Right atrium auricular region (tissue), 2 donors: Measurements from ENCODE around the gene SYNPO2. TPM values are rescaled to one million over a fixed set of nuclear protein-coding genes. Genes with fewer than 3 reads are reported as not detected.

Experiments
- DNase-seq: peaks from one replicate; pipeline ENCODE4 v3.0.0-alpha.2; 2019; ENCODE audit warnings: low spot score
- H3K27ac ChIP-seq, 2 donors: fragments of 200-600 bp; sonication (generic); 1 replicate in 1 of 2; 2 replicates in 1 of 2; pipeline ENCODE4 v1.5.1; 2016 to 2019
- H3K27me3 ChIP-seq, 2 donors: fragments of 200-600 bp; sonication (generic); one replicate each; pipeline versions ENCODE4 v1.5.1 to v1.6.0; 2017 to 2019
- H3K36me3 ChIP-seq: fragments of 200-600 bp; sonication (generic); one replicate; pipeline ENCODE4 v1.5.1; 2016
- H3K4me1 ChIP-seq, 2 donors: fragments of 200-600 bp; sonication (generic); one replicate each; pipeline versions ENCODE4 v1.5.1 to v1.6.0; 2017 to 2019
- H3K4me3 ChIP-seq, 2 donors: fragments of 200-600 bp; sonication (generic); 1 replicate in 1 of 2; 2 replicates in 1 of 2; pipeline ENCODE4 v1.5.1; 2017 to 2019; ENCODE audit warnings: mild to moderate bottlenecking in 1 of 2, moderate library complexity in 1 of 2
- H3K9me3 ChIP-seq, 2 donors: fragments of 200-600 bp; sonication (generic); one replicate each; pipeline ENCODE4 v1.5.1; 2019
- total RNA-seq, 2 donors: library from RNA; depleted of rRNA; stranded (reverse); fragments of >200 nt; gene quantifications; one replicate each; pipeline ENCODE4 v1.1.0, GENCODE V29; 2016
- TF ChIP-seq, protein P1 (sequence below), 2 donors: fragments of 200-600 bp; sonication (generic); IDR thresholded peaks; one replicate each; pipeline ENCODE4 v1.5.1; 2019; ENCODE audit warnings: antibody characterized with exemption in 2 of 2

Gene SYNPO2
- total RNA-seq, 2 donors from 2014 or later: 85.3 to 152 TPM

DNA sequence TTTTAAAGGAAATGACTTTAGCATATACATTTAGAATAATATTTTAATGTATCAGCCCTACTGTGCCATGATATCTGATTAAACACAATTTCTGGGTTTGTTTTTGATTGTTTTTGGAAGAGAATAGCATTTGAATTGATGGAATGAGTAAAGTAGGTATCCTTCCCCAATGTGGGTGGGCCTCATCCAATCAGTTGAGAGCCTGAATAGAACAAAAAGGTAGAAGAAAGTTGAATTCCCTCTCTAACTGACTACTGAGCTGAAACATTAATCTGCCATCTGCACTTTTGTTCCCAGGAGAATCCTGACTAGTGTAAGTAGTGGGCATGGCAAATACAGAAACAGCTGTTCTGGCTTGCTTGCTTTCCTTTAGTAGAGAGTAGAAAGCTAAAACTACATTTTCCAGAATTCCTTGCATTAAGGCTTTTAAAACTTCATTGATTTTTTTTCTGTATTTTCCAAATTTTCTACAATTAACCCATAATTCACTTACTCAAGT, 43.1 kb upstream of the SYNPO2 start:
- Histone ChIP-seq H3K27ac (no peak overlapping the region), H3K4me1 (peaks cover 0 to 5% of the 10 kb centered on the region in 2 donors), H3K9me3 (no peaks in the 10 kb centered on the region), H3K4me3 (no peak overlapping the region), H3K36me3 (no peaks in the 10 kb centered on the region), H3K27me3 (no peaks in the 10 kb centered on the region)
- no peak for DNase-seq
- TF ChIP-seq, protein P1, sequence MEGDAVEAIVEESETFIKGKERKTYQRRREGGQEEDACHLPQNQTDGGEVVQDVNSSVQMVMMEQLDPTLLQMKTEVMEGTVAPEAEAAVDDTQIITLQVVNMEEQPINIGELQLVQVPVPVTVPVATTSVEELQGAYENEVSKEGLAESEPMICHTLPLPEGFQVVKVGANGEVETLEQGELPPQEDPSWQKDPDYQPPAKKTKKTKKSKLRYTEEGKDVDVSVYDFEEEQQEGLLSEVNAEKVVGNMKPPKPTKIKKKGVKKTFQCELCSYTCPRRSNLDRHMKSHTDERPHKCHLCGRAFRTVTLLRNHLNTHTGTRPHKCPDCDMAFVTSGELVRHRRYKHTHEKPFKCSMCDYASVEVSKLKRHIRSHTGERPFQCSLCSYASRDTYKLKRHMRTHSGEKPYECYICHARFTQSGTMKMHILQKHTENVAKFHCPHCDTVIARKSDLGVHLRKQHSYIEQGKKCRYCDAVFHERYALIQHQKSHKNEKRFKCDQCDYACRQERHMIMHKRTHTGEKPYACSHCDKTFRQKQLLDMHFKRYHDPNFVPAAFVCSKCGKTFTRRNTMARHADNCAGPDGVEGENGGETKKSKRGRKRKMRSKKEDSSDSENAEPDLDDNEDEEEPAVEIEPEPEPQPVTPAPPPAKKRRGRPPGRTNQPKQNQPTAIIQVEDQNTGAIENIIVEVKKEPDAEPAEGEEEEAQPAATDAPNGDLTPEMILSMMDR (IDR thresholded peaks at IDR 0.05): no peak

DNA sequence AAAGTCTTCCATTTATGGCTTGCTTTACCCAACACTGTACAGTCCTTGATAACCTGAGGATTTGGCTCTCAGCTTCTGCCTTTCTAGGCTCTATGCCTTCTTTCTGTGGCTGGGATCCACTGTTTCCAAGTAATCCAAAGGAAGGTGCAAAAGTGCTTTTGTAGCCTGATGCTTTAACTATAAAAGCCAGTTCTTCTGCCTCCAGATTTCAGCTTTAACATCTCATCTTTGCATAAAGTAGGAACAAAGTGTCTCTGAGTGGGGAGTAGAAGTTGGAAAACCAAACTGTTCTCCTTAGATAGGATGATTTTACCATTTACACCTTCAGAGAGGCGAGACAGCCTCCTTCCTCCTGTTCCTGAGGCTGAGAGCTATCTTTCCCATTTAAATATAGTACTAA, 41.7 kb upstream of the SYNPO2 start:
- Histone ChIP-seq H3K4me1 (peaks cover 0 to 5% of the 10 kb centered on the region in 2 donors), H3K9me3 (no peaks in the 10 kb centered on the region), H3K27me3 (no peaks in the 10 kb centered on the region), H3K27ac (no peak overlapping the region), H3K4me3 (no peak overlapping the region), H3K36me3 (no peaks in the 10 kb centered on the region)
- TF ChIP-seq, protein P1 (IDR thresholded peaks at IDR 0.05): no peak
- DNase-seq: no peak

DNA sequence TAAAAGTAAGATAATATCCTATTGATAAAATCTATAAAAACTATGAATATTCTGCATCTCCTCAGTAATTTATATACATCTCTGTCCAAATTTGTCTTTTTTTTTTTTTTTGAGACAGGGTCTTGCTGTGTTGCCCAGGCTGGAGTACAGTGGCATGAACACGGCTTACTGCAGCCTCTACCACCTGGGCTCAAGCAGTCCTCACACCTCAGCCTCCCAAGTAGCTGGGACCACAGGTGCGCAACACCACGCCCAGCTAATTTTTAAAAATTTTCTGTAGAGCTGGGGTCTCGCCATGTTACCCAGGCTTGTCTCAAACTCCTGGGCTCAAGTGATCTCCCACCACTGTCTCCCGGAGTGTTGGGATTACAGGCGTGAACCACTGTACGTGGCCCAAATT, 40.4 kb upstream of the SYNPO2 start:
- Histone ChIP-seq H3K27me3 (no peaks in the 10 kb centered on the region), H3K27ac (no peak overlapping the region), H3K4me1 (peaks cover 0 to 5% of the 10 kb centered on the region in 2 donors), H3K9me3 (no peaks in the 10 kb centered on the region), H3K36me3 (no peaks in the 10 kb centered on the region), H3K4me3 (no peak overlapping the region)
- no peak for DNase-seq
- TF ChIP-seq, protein P1 (IDR thresholded peaks at IDR 0.05): no peak

DNA sequence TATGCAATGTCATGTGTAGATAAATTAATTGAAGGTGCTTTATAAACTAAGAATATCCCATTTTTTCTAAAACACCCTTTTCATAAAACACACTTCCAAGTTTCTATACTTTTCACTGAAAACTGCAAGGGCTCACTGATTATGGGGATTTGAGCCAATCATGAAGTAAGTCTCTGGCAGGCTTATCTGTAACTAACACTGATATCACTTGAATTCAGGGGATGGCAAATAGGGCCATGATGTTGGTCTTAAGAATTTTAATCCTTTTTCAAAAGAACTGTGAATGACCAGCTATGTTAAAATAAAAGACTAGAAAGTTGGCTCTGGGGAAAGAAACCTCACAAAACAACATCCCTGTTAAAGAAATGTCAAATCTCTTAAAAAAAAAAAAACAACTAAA, 39.8 kb upstream of the SYNPO2 start:
- Histone ChIP-seq H3K4me1 (peaks cover 0 to 5% of the 10 kb centered on the region in 2 donors), H3K27ac (no peak overlapping the region), H3K9me3 (no peaks in the 10 kb centered on the region), H3K4me3 (no peak overlapping the region), H3K36me3 (no peaks in the 10 kb centered on the region), H3K27me3 (no peaks in the 10 kb centered on the region)
- no peak for DNase-seq
- TF ChIP-seq, protein P1 (IDR thresholded peaks at IDR 0.05): no peak

DNA sequence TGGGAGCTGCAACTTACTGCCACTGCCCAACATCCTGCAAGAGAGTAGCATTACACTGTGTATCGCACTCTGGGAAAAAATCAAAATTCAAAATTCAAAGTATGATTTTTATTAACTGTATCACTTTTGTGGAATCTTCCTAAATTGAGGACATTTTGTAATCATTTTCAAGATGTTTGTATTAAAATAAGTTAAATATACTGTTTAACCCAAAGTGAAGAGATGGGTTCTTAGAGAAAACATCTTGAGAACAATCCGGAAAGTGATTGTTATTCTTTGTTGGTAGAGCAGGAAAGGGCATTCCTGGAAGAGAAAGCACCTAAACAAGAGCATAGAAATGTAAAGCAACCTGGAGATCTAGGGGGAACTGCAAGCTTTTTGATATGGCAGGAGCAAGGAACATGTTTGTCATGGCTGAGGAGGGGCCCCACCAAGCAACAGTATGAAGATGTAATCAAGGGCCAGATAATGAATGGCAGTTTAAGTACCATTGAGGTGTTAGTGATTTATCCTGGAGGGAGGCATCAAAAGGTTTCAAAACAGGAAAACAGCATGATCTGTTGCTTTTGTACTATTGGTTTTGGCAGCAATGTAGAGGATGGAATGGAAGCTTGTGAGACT, 38.7 kb upstream of the SYNPO2 start:
- Histone ChIP-seq H3K4me1 (peaks cover 0 to 5% of the 10 kb centered on the region in 2 donors), H3K27ac (no peak overlapping the region), H3K36me3 (no peaks in the 10 kb centered on the region), H3K4me3 (peak overlapping the region; percentile 22 to 38), H3K27me3 (no peaks in the 10 kb centered on the region), H3K9me3 (no peaks in the 10 kb centered on the region)
- DNase-seq: no peak
- TF ChIP-seq, protein P1 (IDR thresholded peaks at IDR 0.05): no peak
